ENCODE data around the gene BMAL1. TPM values are rescaled to one million over a fixed set of nuclear protein-coding genes. Genes with fewer than 3 reads are reported as not detected.

BMAL1 gene
- total RNA-seq, 4 donors from 2014 or later, result 21.4 to 39.5 (median 22.3) TPM

- no peaks in the 10 kb centered on the region for H3K4me1 ChIP-seq
- no peak for DNase-seq
- 92 to 96% methylated on average over 5 to 6 of the region's 6 CpGs for WGBS, 2 donors
- H3K27me3 ChIP-seq, result no peaks in the 10 kb centered on the region
- H3K9me3 ChIP-seq, result no peaks in the 10 kb centered on the region
- no peak for TF ChIP-seq POLR2A (IDR thresholded peaks at IDR 0.05)
- H3K4me3 ChIP-seq, result no peak overlapping the region
- peaks cover 16 to 99% (median 23%) of the 10 kb centered on the region in 3 donors for H3K36me3 ChIP-seq
- intact Hi-C loops (cut with DNase I), result no loop called here
- no peak overlapping the region for H3K27ac ChIP-seq
Observed at GRCh38 chr11:13358596-13359270, 81.1 kb downstream of the BMAL1 start.

GRCh38 chr11:13362596-13363109, 85.1 kb downstream of the BMAL1 start:
- Histone ChIP-seq H3K27ac (no peak overlapping the region), H3K27me3 (no peaks in the 10 kb centered on the region), H3K4me3 (no peak overlapping the region), H3K36me3 (peaks cover 2 to 97% (median 17%) of the 10 kb centered on the region in 3 donors), H3K9me3 (no peaks in the 10 kb centered on the region), H3K4me1 (no peaks in the 10 kb centered on the region)
- DNase-seq, result no peak
- WGBS, 2 donors, result 91 to 94% methylated on average over 9 of the region's 9 CpGs
- intact Hi-C loops (cut with DNase I), result no loop called here
- TF ChIP-seq CTCF (IDR thresholded peaks at IDR 0.05) (no peak), POLR2A (IDR thresholded peaks at IDR 0.05) (no peak)

- Histone ChIP-seq H3K36me3 (peaks cover 5 to 97% (median 13%) of the 10 kb centered on the region in 3 donors), H3K4me1 (no peaks in the 10 kb centered on the region), H3K27me3 (no peaks in the 10 kb centered on the region), H3K27ac (no peak overlapping the region), H3K4me3 (no peak overlapping the region), H3K9me3 (no peaks in the 10 kb centered on the region)
- WGBS, 2 donors, result 65 to 75% methylated on average over 2 of the region's 2 CpGs
- intact Hi-C loops (cut with DNase I), result no loop called here
- DNase-seq, result no peak
- TF ChIP-seq POLR2A (IDR thresholded peaks at IDR 0.05), result no peak
- TF ChIP-seq CTCF (IDR thresholded peaks at IDR 0.05), result no peak
Observed at GRCh38 chr11:13364388-13364787, 86.8 kb downstream of the BMAL1 start.

- no peak for DNase-seq
- no peak overlapping the region for H3K4me3 ChIP-seq
- intact Hi-C loops (cut with DNase I), result no loop called here
- no peak for TF ChIP-seq CTCF (IDR thresholded peaks at IDR 0.05)
- no peak for TF ChIP-seq POLR2A (IDR thresholded peaks at IDR 0.05)
- no peaks in the 10 kb centered on the region for H3K4me1 ChIP-seq
- H3K9me3 ChIP-seq, result no peaks in the 10 kb centered on the region
- no peak overlapping the region for H3K27ac ChIP-seq
- H3K36me3 ChIP-seq, result peaks cover 5 to 97% (median 13%) of the 10 kb centered on the region in 3 donors
- 91 to 94% methylated on average over 5 to 7 of the region's 7 CpGs for WGBS, 2 donors
- H3K27me3 ChIP-seq, result no peaks in the 10 kb centered on the region
Observed at GRCh38 chr11:13366266-13367026, 88.9 kb downstream of the BMAL1 start.

- H3K27me3 ChIP-seq, result no peaks in the 10 kb centered on the region
- H3K4me3 ChIP-seq, result no peak overlapping the region
- no peak overlapping the region for H3K27ac ChIP-seq
- no peak for DNase-seq
- H3K9me3 ChIP-seq, result no peaks in the 10 kb centered on the region
- no peaks in the 10 kb centered on the region for H3K4me1 ChIP-seq
- 98% methylated on average over 2 to 4 of the region's 4 CpGs for WGBS, 2 donors
- intact Hi-C loops (cut with DNase I), result no loop called here
- TF ChIP-seq POLR2A (IDR thresholded peaks at IDR 0.05), result no peak
- no peak for TF ChIP-seq CTCF (IDR thresholded peaks at IDR 0.05)
- peaks cover 10 to 97% (median 13%) of the 10 kb centered on the region in 3 donors for H3K36me3 ChIP-seq
Observed at GRCh38 chr11:13367115-13367514, 89.5 kb downstream of the BMAL1 start.
